GM12864 (cell line): Measurements from ENCODE around the gene MRPL52.
A peak's percentile ranks its signal among the peaks of the same experiment; 100 is the strongest.

ENCODE experiments used
- DNase-seq: peaks from one replicate; pipeline ENCODE4 v3.0.0-alpha.2; 2011; ENCODE audit warnings: low read depth
- H3K4me3 ChIP-seq: 2 replicates; pipeline ENCODE4 v1.5.1; 2011; ENCODE audit warnings: mild to moderate bottlenecking, low read depth, low read length, control low read depth
- CTCF ChIP-seq: IDR thresholded peaks from 2 replicates; pipeline ENCODE4 v1.5.1; 2011; ENCODE audit warnings: low read depth, mild to moderate bottlenecking, moderate library complexity, low read length, control low read depth, inconsistent platforms; ENCODE audit errors: missing control alignments

MRPL52 gene

GRCh38 chr14:22845821-22846625, 16.3 kb downstream of the MRPL52 start:
- no peak for TF ChIP-seq CTCF
- no peak overlapping the region for H3K4me3 ChIP-seq
- DNase-seq = no peak

- no peak overlapping the region for H3K4me3 ChIP-seq
- no peak for TF ChIP-seq CTCF
- no peak for DNase-seq
Measured at GRCh38 chr14:22846811-22847307, 17.2 kb downstream of the MRPL52 start.

- no peak overlapping the region for H3K4me3 ChIP-seq
- no peak for DNase-seq
- peak; percentile 7 for TF ChIP-seq CTCF
Measured at GRCh38 chr14:22847661-22848341, 18.1 kb downstream of the MRPL52 start.

GRCh38 chr14:22848351-22849164, 18.9 kb downstream of the MRPL52 start:
- DNase-seq = no peak
- H3K4me3 ChIP-seq = no peak overlapping the region
- TF ChIP-seq CTCF = no peak

- no peak overlapping the region for H3K4me3 ChIP-seq
Measured at GRCh38 chr14:22849212-22849819, 19.6 kb downstream of the MRPL52 start.

More at GRCh38 chr14:22849212-22849819, 19.6 kb downstream of the MRPL52 start:
- no peak for TF ChIP-seq CTCF
- no peak for DNase-seq
